Amniotic stem cell (primary cell): ENCODE data around the gene CEP112.

Experiments
- DNase-seq: peaks from one replicate; lab custom pipeline; 2025; lab: John Stamatoyannopoulos, UW

The CEP112 gene

GRCh38 chr17:65593855-65594845, 597.8 kb downstream of the CEP112 start:
- DNase-seq, result no peak

GRCh38 chr17:65593092-65593854, 598.7 kb downstream of the CEP112 start:
- DNase-seq, result no peak

- DNase-seq, result no peak
Measured at GRCh38 chr17:65592125-65592965, 599.6 kb downstream of the CEP112 start.

GRCh38 chr17:65589321-65589720, 602.6 kb downstream of the CEP112 start:
- DNase-seq, result no peak

GRCh38 chr17:65588181-65588808, 603.6 kb downstream of the CEP112 start:
- no peak for DNase-seq

- DNase-seq, result no peak
Measured at GRCh38 chr17:65587534-65588180, 604.3 kb downstream of the CEP112 start.

GRCh38 chr17:65586899-65587298, 605.0 kb downstream of the CEP112 start:
- no peak for DNase-seq
